Right cardiac atrium (tissue), 5 donors: Measurements from ENCODE around the gene SH3TC2. TPM values are rescaled to one million over a fixed set of nuclear protein-coding genes. Genes with fewer than 3 reads are reported as not detected.
A peak's percentile ranks its signal among the peaks of the same experiment; 100 is the strongest.

Experiments
- ATAC-seq, 2 donors: fragments of 200-7000 bp; cut with Tn5 transposase; one replicate each; pipeline versions ENCODE4 v1.8.0 to v1.9.1; 2020; ENCODE audit warnings: moderate library complexity in 2 of 2, mild to moderate bottlenecking in 1 of 2
- DNase-seq, 3 donors: peaks; one replicate each; pipeline ENCODE4 v3.0.0-alpha.2; 2020
- H3K27ac ChIP-seq: one replicate; pipeline ENCODE4 v1.5.1; 2013; ENCODE audit warnings: mild to moderate bottlenecking, low read length, control low read depth, moderate library complexity
- H3K27me3 ChIP-seq: one replicate; pipeline ENCODE4 v1.6.1; 2013; ENCODE audit not compliant: control insufficient read depth, insufficient read depth
- H3K4me1 ChIP-seq: one replicate; pipeline ENCODE4 v1.6.1; 2013; ENCODE audit warnings: low read length; ENCODE audit not compliant: control insufficient read depth, insufficient read depth
- H3K4me3 ChIP-seq: one replicate; pipeline ENCODE4 v1.5.1; 2013; ENCODE audit warnings: low read length, control low read depth
- H3K9me3 ChIP-seq: one replicate; pipeline ENCODE4 v1.6.1; 2013; ENCODE audit warnings: low read length; ENCODE audit not compliant: control insufficient read depth
- WGBS: extraction: QIAGEN DNeasy Blood & Tissue Kit; methylation state at CpG from one replicate; pipeline ENCODE4 v1.1.7; 2013; 5-methylcytosine and 5-hydroxymethylcytosine counted together
- intact Hi-C, 4 donors: fragments of 100-400 bp; cut with DNase I; formaldehyde crosslinking; loops; one replicate each; pipeline versions ENCODE4 v1.11.0 to v1.14.0; 2022 to 2023
- long read RNA-seq, 4 donors: library from polyadenylated mRNA; unstranded; transcript quantifications; one replicate each; pipeline ENCODE4 v2.0.0, GENCODE V29; 2020 to 2021
- polyA plus RNA-seq: library from polyadenylated mRNA; stranded (reverse); fragments of 200-250 nt; gene quantifications from one replicate; pipeline ENCODE4 v1.2.3, GENCODE V29; 2013
- total RNA-seq, 4 donors: library from RNA; stranded (reverse); fragmentation: NEBNext Ultra II Directional; extraction: Animal tissue kit (Norgen Biotek cat#: 25700); gene quantifications; one replicate each; pipeline ENCODE4 v1.2.1, GENCODE V29; 2021
- donor health status: healthy with polysubstance abuse.
- donor health status: DM: no; HTN: yes; CAD: no.
- donor health status: DM: no; HTN: no; CAD: no.
- donor health status: DM: no; HTN: yes; CAD: no; lungs with severe emphysema.
- donor health status: DM: yes; HTN: yes; CAD: no.

Gene SH3TC2
- total RNA-seq, result 10 to 100 TPM in 3 of 4 donors, 1 to 10 TPM in 1; 6.7 to 17.9 (median 14.7) TPM
- 4.9 TPM for polyA plus RNA-seq
- long read RNA-seq, donor 1, full-length matches to known transcripts, result 3 of 27 reads
- long read RNA-seq, donor 1, partial matches to known transcripts, result 6 of 27 reads
- long read RNA-seq, donor 1, other reads (novel, unspliced or antisense), result 18 of 27 reads
- long read RNA-seq, donor 2, partial matches to known transcripts, result 1 of 5 reads
- long read RNA-seq, donor 2, other reads (novel, unspliced or antisense), result 4 of 5 reads
- long read RNA-seq, donor 3, partial matches to known transcripts, result 0 of 6 reads
- long read RNA-seq, donor 3, other reads (novel, unspliced or antisense), result 6 of 6 reads
- long read RNA-seq, donor 4, partial matches to known transcripts, result 1 of 4 reads
- long read RNA-seq, donor 4, other reads (novel, unspliced or antisense), result 2 of 4 reads

DNA sequence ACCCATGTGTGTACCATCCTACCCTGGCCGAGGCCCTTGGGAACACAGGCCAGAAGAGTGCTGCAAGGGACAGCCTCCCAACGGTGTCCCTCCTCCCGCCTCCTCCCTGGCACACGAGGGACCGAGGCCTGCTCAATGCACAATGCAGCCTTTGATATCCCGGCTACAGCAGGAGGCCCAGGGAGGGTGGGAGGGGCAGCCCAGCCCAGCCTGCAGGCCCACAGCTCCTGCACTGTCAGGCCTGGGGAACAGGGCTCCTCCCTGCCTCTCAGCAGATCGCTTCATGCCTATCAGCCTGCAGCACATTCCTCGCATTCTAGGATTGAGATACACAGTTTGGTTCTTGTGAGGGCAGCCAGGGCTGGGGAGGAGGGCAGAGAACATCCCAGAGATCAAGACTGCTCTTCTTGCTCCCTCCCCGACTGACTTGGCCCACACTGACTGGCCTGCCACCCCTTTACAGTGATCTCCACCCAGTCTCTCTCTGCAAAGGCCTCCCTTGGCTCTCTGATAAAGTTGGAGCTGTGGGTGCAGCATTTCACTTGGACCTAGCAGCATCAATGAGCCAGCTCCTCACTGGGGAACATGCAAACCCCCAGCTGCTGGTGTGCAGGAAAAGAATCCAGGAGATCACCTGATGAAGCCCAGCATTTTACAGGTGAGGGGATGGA, at the start of gene SH3TC2:
Gene SH3TC2 (minus strand): TSS at position 46 of the 671 bp plus-strand sequence. CDS start 40 bp downstream, at position 6.
- WGBS, result 9% methylated on average over 9 of the region's 9 CpGs
- DNase-seq (peak; percentile 57 to 86 (median 85)), ATAC-seq (peak; percentile 88 to 91)
- H3K9me3 ChIP-seq, result no peaks in the 10 kb centered on the region
- intact Hi-C loops, result no loop called here
- no peak within 1 kb of the TSS for H3K4me3 ChIP-seq
- H3K4me1 ChIP-seq, result peaks cover 29% of the 10 kb centered on the region
- H3K27me3 ChIP-seq, result no peaks in the 10 kb centered on the region
- H3K27ac ChIP-seq, result peak within 1 kb of the TSS; percentile 86

DNA sequence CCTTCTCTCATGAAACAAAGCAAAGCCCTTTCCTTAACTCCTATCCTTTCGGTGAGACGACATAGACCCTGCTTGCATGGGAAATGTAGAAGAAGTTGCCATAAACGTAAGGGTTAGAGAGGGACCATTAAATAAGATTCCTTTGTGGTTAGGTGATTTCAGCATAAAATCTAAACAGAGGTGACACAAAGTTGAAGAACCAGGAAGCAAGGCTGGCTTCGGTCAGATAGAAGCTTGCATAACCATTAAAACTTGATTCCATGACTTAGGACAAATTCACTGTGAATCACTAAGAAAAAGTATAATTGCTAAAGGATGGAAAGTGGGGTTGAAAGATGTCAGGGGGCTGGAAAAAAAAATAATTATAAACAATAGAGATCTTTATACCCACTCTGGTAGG, 47.5 kb upstream of the SH3TC2 start:
- peaks cover 3% of the 10 kb centered on the region for H3K4me1 ChIP-seq
- ATAC-seq (no peak), DNase-seq (no peak)
- no peaks in the 10 kb centered on the region for H3K9me3 ChIP-seq
- no peaks in the 10 kb centered on the region for H3K27me3 ChIP-seq
- no peak overlapping the region for H3K4me3 ChIP-seq
- no peak overlapping the region for H3K27ac ChIP-seq
- intact Hi-C loops, result loop anchor here in 3 of 4 donors (5.0 to 10.0 kb wide), 4 partner anchors 76 to 378 kb away; partner anchors contain the start of gene ADRB2 (in 1 of the 3)
- WGBS, result 86% methylated on average over 4 of the region's 4 CpGs

DNA sequence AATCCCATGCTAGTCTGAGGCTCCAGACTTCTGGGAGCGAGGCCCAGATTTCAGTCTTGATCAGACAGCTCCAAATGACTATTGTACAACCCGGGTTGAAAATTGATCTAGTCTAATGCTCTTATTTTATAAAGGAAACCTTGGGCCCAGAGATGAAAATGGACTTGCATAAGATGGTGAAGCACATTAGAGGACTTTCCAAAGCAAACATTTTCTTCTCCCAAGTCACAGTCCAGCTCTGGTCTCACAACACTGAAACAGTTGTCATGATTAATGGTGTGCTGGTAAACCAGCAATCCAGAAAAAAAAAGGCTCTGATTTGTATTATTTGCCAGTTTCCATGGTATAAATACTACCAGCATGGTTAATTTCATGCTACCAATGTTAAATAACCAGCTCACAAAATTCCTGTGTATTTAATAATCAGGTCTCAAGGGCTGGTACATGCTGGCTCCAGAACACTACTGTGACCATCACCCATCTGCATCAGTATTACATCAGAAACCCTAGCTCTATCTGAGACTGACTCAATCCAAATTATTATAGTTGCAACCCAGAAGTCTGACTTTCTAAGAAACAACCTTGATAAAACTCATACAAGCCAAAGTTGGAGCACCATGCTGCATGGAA, 45.9 kb upstream of the SH3TC2 start:
- DNase-seq (no peak), ATAC-seq (no peak)
- H3K27ac ChIP-seq, result no peak overlapping the region
- H3K4me1 ChIP-seq, result peaks cover 3% of the 10 kb centered on the region
- H3K27me3 ChIP-seq, result no peaks in the 10 kb centered on the region
- no peak overlapping the region for H3K4me3 ChIP-seq
- H3K9me3 ChIP-seq, result no peaks in the 10 kb centered on the region
- 88% methylated on average over 2 of the region's 2 CpGs for WGBS
- intact Hi-C loops, result loop anchor here in 1 of 4 donors (10.0 kb wide), 1 partner anchor 74 kb away; no protein-coding TSS in a partner anchor

DNA sequence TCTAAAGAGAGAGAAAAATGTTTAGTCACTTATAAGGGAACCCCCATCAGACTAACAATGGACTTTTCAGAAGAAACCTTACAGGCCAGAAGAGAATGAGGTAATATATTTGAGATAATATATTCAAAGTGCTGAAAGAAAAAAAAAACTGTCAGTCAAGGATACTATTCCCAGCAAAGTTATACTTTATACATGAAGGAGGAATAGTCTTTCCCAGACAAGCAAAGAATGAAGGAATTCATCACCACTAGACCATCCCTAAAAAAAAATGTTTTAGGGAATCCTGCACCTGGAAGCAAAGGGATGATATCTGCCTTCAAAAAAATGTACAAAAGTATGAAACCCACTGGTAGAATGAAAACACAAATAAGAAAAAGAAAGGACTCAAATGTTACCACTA, 37.5 kb upstream of the SH3TC2 start:
- peaks cover 2% of the 10 kb centered on the region for H3K9me3 ChIP-seq

DNA sequence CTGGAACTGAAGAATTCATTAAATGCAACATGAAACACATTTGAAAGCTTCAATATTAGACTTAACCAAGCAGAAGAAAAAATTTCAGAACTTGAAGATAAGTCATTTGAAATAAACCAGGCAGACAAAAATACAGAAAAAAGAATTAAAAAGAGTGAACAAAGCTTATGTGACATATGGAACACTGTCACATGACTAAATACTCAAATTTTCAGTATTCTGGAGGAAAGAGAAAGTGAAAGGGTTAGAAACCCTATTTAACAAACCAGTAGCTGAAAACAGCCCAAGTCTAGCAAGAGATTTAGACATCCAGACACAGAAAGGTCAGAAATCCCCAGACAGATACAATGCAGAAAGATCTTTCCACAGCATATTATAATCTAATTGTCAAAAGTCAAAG, 37.1 kb upstream of the SH3TC2 start:
- intact Hi-C loops, result loop anchor here in 1 of 4 donors (10.0 kb wide), 1 partner anchor 65 kb away; no protein-coding TSS in a partner anchor
- peaks cover 2% of the 10 kb centered on the region for H3K9me3 ChIP-seq
- H3K27me3 ChIP-seq, result no peaks in the 10 kb centered on the region
- ATAC-seq (no peak), DNase-seq (no peak)
- no peaks in the 10 kb centered on the region for H3K4me1 ChIP-seq
- no peak overlapping the region for H3K27ac ChIP-seq
- H3K4me3 ChIP-seq, result no peak overlapping the region

More for the DNA sequence above, 37.5 kb upstream of the SH3TC2 start:
- no peaks in the 10 kb centered on the region for H3K27me3 ChIP-seq
- DNase-seq (no peak), ATAC-seq (no peak)
- intact Hi-C loops, result loop anchor here in 1 of 4 donors (10.0 kb wide), 1 partner anchor 66 kb away; no protein-coding TSS in a partner anchor
- H3K27ac ChIP-seq, result no peak overlapping the region
- no peaks in the 10 kb centered on the region for H3K4me1 ChIP-seq
- no peak overlapping the region for H3K4me3 ChIP-seq

DNA sequence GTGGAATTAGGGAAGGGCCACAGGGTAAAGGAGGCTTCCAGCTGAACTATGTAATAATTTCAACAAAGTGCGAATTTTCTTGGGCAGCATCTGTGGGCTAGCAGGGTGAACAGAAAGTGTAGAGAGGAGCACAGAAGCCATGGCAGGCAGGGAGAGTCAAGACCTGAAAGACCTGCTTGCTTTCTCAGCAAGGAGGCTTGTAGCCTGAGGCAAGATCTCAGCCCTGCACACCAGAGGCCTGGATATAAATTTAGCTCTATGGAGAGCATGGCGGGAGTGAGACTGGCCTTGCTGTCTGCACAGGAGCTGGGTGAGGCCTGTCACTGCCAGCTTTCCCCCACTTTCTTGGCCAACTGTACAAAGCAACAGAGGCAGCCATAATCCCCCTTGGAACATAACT, 32.1 kb upstream of the SH3TC2 start:
- 88% methylated on average over 2 of the region's 2 CpGs for WGBS
- Histone ChIP-seq H3K9me3 (peaks cover 2% of the 10 kb centered on the region), H3K4me1 (no peaks in the 10 kb centered on the region), H3K27me3 (no peaks in the 10 kb centered on the region), H3K4me3 (no peak overlapping the region), H3K27ac (no peak overlapping the region)
- no peak for DNase-seq
- ATAC-seq, result no peak
- intact Hi-C loops, result no loop called here

DNA sequence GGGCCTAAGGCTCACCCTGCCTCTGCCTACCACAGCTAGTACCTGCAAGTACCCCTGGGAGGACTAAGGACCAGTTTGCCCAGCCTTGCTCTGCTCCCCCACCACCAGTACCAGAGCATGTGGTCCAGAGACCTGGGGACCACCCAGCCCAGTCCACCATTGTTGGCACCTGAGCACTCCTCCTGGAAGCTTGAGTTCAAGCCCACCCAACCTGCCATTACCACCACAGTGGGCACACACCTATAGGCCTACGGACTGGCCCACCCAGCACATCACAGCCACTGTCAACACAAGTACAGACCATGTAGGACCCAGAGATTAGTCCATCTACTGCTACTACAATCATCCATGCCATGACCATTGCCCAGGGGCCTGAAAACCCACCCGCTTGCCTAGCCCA, 30.8 kb upstream of the SH3TC2 start:
- Histone ChIP-seq H3K4me1 (no peaks in the 10 kb centered on the region), H3K4me3 (no peak overlapping the region), H3K27ac (no peak overlapping the region), H3K27me3 (no peaks in the 10 kb centered on the region), H3K9me3 (peaks cover 2% of the 10 kb centered on the region)
- ATAC-seq, result peak in 1 of 2 donors; percentile 24
- no peak for DNase-seq
- intact Hi-C loops, result no loop called here
- 49% methylated on average over 2 of the region's 2 CpGs for WGBS

DNA sequence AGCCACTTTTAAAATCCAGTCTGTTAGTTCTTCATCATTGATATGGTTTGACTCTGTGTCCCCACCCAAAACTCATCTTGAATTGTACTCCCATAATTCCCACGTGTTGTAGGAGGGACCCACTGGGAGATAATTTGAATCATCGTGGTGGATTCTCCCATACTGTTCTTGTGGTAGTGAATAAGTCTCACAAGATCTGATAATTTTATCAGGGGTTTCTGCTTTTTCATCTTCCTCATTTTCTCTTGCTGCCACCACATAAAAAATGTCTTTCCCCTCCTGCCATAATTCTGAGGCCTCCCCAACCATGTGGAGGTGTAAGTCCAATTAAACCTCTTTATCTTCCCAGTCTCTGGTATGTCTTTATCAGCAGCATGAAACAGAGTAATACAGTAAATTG, 26.9 kb upstream of the SH3TC2 start:
- 57% methylated on average over 2 of the region's 2 CpGs for WGBS
- ATAC-seq, result no peak
- no peaks in the 10 kb centered on the region for H3K27me3 ChIP-seq
- H3K9me3 ChIP-seq, result no peaks in the 10 kb centered on the region
- DNase-seq, result no peak
- H3K4me1 ChIP-seq, result no peaks in the 10 kb centered on the region
- H3K27ac ChIP-seq, result no peak overlapping the region
- H3K4me3 ChIP-seq, result no peak overlapping the region
- intact Hi-C loops, result no loop called here

DNA sequence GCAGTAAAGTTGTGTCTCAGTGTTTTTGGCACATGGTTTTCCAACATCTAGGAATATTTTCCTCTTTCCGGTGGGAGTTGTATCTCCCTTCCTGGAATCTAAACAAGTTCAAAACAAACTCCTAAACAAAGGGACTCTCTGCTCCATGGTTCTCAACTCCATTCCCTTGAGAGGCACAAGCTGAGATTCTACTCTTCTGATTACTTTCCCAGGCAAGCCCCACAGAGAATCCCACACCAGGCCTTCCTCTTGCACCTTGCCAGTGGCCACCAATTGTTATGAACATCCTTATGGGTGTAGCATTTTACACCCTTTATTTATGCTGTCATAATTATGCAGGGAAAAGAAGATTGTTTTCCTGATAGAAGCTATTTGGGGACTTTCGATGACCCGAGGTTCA, 25.8 kb upstream of the SH3TC2 start:
- intact Hi-C loops, result no loop called here
- ATAC-seq, result peak in 1 of 2 donors; percentile 28

DNA sequence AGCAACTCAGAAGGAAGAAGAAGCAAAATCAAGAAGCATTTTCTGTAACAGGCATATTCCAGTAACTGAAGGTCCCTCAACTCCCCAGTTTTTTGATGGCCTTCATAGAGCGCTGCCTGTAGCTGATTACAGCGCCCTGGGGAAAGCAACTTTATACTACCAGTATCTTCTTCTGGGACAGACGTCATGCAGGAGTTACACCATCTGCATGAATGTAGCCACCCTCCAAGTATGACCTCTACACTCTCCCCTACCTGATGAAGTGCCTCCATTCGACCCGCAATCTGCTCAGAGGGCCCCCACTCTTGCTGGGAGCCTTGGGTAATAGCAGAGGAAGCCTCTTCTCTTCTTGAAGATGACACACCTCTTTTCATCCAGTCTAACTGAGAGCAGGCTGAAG, 21.0 kb upstream of the SH3TC2 start:
- intact Hi-C loops, result no loop called here
- no peak for ATAC-seq
- WGBS, result 81% methylated on average over 5 of the region's 5 CpGs

More for the DNA sequence above, 25.8 kb upstream of the SH3TC2 start:
- Histone ChIP-seq H3K4me3 (no peak overlapping the region), H3K27ac (peak overlapping the region; percentile 26), H3K4me1 (no peaks in the 10 kb centered on the region), H3K27me3 (no peaks in the 10 kb centered on the region), H3K9me3 (no peaks in the 10 kb centered on the region)
- no peak for DNase-seq
- 72% methylated on average over 3 of the region's 3 CpGs for WGBS

DNA sequence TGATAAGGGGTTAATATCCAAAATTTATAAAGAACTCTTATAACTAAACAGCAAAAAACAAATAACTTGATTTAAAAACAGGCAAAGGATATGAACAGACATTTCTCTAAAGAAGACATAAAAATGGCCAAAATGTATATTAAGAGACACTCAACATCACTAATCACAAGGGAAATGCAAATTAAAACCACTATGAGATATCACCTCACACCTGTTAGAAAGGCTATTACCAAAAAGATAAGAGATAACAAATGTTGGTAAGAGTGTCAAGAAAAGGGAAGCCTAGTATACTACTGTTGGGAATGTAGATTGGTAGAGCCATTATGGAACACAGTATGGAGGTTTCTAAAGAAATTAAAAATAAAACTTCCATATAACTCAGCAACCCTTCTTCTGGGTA, 19.4 kb upstream of the SH3TC2 start:
- Histone ChIP-seq H3K4me3 (no peak overlapping the region), H3K4me1 (no peaks in the 10 kb centered on the region), H3K27me3 (no peaks in the 10 kb centered on the region), H3K9me3 (no peaks in the 10 kb centered on the region), H3K27ac (no peak overlapping the region)
- ATAC-seq (no peak), DNase-seq (no peak)
- intact Hi-C loops, result no loop called here

More for the DNA sequence above, 21.0 kb upstream of the SH3TC2 start:
- Histone ChIP-seq H3K4me1 (no peaks in the 10 kb centered on the region), H3K4me3 (no peak overlapping the region), H3K9me3 (no peaks in the 10 kb centered on the region), H3K27ac (no peak overlapping the region), H3K27me3 (no peaks in the 10 kb centered on the region)
- no peak for DNase-seq
